Measurements from ENCODE around the gene FHIT. TPM values are rescaled to one million over a fixed set of nuclear protein-coding genes. Genes with fewer than 3 reads are reported as not detected.

The FHIT gene
- total RNA-seq, 2 experiments from 2014 or later: 86.0 to 90.6 TPM

DNA sequence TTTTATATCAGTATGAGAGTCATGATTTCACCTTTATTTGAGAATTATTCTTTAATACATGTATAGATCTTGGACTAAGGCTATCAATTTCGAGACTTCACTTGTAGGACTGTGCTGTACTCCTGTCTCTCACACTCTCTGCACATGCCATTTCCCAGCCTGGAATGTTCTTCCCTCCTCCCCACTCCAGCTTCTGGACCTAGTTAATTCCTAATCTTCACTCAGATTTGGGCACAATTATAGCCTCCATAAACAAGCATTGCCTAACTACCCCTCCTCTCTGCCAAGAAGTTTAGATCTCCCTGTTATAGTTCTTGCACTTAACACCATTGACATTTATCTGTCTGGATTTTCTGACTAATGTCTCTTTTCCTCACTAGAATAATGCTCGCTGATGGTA, 88.3 kb downstream of the FHIT start:
- no peak for DNase-seq
- POLR2A ChIA-PET: no interaction called here
- Histone ChIP-seq H3K4me3 (ENCODE audit: low read length) (no peak overlapping the region), H3K4me1 (ENCODE audit: insufficient read depth, low read length) (no peaks in the 10 kb centered on the region), H3K36me3 (ENCODE audit: insufficient read depth, low read length) (no peaks in the 10 kb centered on the region), H3K27me3 (ENCODE audit: control insufficient read depth in 1 of 2, insufficient read depth in 2 of 2, low read length in 2 of 2) (no peaks in the 10 kb centered on the region), H3K27ac (ENCODE audit: low read depth in 1 of 2, low read length in 2 of 2) (no peak overlapping the region), H3K9me3 (ENCODE audit: control insufficient read depth in 1 of 2, insufficient read depth in 1 of 2, low read length in 2 of 2) (peaks cover 0 to 3% of the 10 kb centered on the region in 2 experiments)
- Mint-ChIP-seq H3K27ac (no peak overlapping the region), H3K9me3 (peaks cover 7% of the 10 kb centered on the region), H3K27me3 (no peaks in the 10 kb centered on the region), H3K36me3 (ENCODE audit: low read depth) (peaks cover 23% of the 10 kb centered on the region), H3K4me1 (ENCODE audit: low read depth) (peaks cover 7% of the 10 kb centered on the region), H3K4me3 (no peak overlapping the region)
- TF ChIP-seq, protein P1, sequence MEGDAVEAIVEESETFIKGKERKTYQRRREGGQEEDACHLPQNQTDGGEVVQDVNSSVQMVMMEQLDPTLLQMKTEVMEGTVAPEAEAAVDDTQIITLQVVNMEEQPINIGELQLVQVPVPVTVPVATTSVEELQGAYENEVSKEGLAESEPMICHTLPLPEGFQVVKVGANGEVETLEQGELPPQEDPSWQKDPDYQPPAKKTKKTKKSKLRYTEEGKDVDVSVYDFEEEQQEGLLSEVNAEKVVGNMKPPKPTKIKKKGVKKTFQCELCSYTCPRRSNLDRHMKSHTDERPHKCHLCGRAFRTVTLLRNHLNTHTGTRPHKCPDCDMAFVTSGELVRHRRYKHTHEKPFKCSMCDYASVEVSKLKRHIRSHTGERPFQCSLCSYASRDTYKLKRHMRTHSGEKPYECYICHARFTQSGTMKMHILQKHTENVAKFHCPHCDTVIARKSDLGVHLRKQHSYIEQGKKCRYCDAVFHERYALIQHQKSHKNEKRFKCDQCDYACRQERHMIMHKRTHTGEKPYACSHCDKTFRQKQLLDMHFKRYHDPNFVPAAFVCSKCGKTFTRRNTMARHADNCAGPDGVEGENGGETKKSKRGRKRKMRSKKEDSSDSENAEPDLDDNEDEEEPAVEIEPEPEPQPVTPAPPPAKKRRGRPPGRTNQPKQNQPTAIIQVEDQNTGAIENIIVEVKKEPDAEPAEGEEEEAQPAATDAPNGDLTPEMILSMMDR (IDR thresholded peaks at IDR 0.05): no peak
- no peak for ATAC-seq (ENCODE audit: poor library complexity)
- intact Hi-C loops (cut with DNase I, micrococcal nuclease): no loop called here
- CTCF ChIA-PET: no interaction called here

DNA sequence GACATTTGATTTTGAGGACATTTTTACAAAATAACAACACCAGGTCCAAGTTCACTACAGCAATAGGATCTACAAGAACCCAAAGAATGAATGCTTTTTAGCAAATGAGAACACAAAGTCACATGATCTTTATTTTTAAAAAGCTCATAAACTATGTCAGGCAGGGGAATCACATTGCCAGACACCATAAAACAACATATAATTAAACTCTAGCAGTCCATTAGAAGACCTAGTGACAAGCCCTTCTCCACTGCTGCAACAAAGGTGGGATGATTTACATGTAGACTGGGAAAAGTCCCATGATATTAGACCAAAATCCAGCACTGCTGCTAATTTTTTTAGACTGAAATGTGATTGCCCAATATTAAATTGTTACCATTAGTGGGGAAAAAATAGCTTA, 92.6 kb downstream of the FHIT start:
- Histone ChIP-seq H3K9me3 (ENCODE audit: control insufficient read depth in 1 of 2, insufficient read depth in 1 of 2, low read length in 2 of 2) (no peaks in the 10 kb centered on the region), H3K36me3 (ENCODE audit: insufficient read depth, low read length) (no peaks in the 10 kb centered on the region), H3K27me3 (ENCODE audit: control insufficient read depth in 1 of 2, insufficient read depth in 2 of 2, low read length in 2 of 2) (no peaks in the 10 kb centered on the region), H3K4me1 (ENCODE audit: insufficient read depth, low read length) (no peaks in the 10 kb centered on the region), H3K4me3 (ENCODE audit: low read length) (no peak overlapping the region), H3K27ac (ENCODE audit: low read depth in 1 of 2, low read length in 2 of 2) (no peak overlapping the region)
- intact Hi-C loops (cut with DNase I, micrococcal nuclease): no loop called here
- DNase-seq: no peak
- CTCF ChIA-PET: no interaction called here
- POLR2A ChIA-PET: no interaction called here
- Mint-ChIP-seq H3K9me3 (no peaks in the 10 kb centered on the region), H3K4me1 (ENCODE audit: low read depth) (peaks cover 7% of the 10 kb centered on the region), H3K36me3 (ENCODE audit: low read depth) (no peaks in the 10 kb centered on the region), H3K4me3 (no peak overlapping the region), H3K27me3 (no peaks in the 10 kb centered on the region), H3K27ac (no peak overlapping the region)
- TF ChIP-seq, protein P1 (IDR thresholded peaks at IDR 0.05): no peak
- no peak for ATAC-seq (ENCODE audit: poor library complexity)

DNA sequence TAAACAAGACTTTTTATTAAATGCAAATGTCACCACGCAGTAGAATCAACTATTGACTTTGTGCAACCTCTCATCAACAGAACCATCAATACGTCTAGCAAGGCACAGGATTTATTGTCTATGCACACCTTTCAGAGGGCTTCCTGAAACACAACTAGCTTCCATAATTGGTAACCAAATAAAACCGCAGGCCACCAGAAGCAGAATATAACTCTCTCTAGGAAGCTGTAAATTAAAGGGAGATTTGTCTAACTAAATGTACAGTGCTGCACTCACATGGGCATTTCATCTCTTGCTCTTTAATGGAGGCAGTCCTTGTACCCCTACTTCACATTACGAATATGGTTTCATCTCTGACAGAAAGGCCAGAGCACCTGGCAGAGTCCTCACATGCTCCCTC, 93.0 kb downstream of the FHIT start:
- no peak overlapping the region for H3K27ac ChIP-seq (ENCODE audit: low read depth in 1 of 2, low read length in 2 of 2)
- Mint-ChIP-seq H3K4me3 (no peak overlapping the region), H3K36me3 (ENCODE audit: low read depth) (no peaks in the 10 kb centered on the region), H3K9me3 (no peaks in the 10 kb centered on the region), H3K27me3 (no peaks in the 10 kb centered on the region), H3K27ac (no peak overlapping the region), H3K4me1 (ENCODE audit: low read depth) (peaks cover 7% of the 10 kb centered on the region)
- H3K27me3 ChIP-seq (ENCODE audit: control insufficient read depth in 1 of 2, insufficient read depth in 2 of 2, low read length in 2 of 2): no peaks in the 10 kb centered on the region
- H3K4me3 ChIP-seq (ENCODE audit: low read length): no peak overlapping the region
- CTCF ChIA-PET: no interaction called here
- H3K9me3 ChIP-seq (ENCODE audit: control insufficient read depth in 1 of 2, insufficient read depth in 1 of 2, low read length in 2 of 2): no peaks in the 10 kb centered on the region
- H3K4me1 ChIP-seq (ENCODE audit: insufficient read depth, low read length): no peaks in the 10 kb centered on the region
- DNase-seq (no peak), ATAC-seq (ENCODE audit: poor library complexity) (no peak)
- TF ChIP-seq, protein P1 (IDR thresholded peaks at IDR 0.05): no peak
- intact Hi-C loops (cut with DNase I, micrococcal nuclease): no loop called here
- POLR2A ChIA-PET: interaction anchor here (0.6 kb wide), 1 partner anchor 23 kb away, joined by 3 read pairs; no protein-coding TSS in a partner anchor
- H3K36me3 ChIP-seq (ENCODE audit: insufficient read depth, low read length): no peaks in the 10 kb centered on the region

Measured in CD4-positive, alpha-beta T cell (primary cell).